ENCODE results near the gene ELP4.

DNA sequence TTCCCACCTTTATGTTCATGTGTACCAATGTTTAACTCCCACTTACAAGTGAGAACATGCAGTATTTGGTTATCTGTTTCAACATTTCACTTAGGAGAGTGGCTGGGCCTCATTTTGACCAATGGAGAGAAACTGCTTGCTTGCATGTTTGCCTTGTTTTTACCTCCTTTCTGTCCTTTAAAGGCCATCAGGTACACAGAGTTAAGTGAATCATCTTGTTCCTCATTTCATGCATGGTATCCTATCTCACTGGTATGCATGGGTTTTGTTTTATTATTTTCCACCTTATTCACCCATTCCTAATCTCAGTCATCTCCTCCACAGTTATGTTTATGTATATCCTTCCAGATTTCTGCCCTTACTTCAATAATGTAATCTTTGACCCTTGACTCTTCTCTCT lies 101.0 kb downstream of the ELP4 start:
- TF ChIP-seq, protein P1, sequence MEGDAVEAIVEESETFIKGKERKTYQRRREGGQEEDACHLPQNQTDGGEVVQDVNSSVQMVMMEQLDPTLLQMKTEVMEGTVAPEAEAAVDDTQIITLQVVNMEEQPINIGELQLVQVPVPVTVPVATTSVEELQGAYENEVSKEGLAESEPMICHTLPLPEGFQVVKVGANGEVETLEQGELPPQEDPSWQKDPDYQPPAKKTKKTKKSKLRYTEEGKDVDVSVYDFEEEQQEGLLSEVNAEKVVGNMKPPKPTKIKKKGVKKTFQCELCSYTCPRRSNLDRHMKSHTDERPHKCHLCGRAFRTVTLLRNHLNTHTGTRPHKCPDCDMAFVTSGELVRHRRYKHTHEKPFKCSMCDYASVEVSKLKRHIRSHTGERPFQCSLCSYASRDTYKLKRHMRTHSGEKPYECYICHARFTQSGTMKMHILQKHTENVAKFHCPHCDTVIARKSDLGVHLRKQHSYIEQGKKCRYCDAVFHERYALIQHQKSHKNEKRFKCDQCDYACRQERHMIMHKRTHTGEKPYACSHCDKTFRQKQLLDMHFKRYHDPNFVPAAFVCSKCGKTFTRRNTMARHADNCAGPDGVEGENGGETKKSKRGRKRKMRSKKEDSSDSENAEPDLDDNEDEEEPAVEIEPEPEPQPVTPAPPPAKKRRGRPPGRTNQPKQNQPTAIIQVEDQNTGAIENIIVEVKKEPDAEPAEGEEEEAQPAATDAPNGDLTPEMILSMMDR (IDR thresholded peaks at IDR 0.05; ENCODE audit: borderline replicate concordance, extremely low read depth, low read length, poor library complexity, severe bottlenecking) = no peak
- TF ChIP-seq EZH2 (IDR thresholded peaks at IDR 0.05; ENCODE audit: borderline replicate concordance, low read depth, low read length, severe bottlenecking) = no peak
